AG08396 (cell line): ENCODE results near the gene SYNCRIP.
"Not testable (repeated sequence)": the region's sequence is repeated elsewhere in the genome, so short reads cannot be mapped to it uniquely, and the experiment has no call there.

Experiments used
- DNase-seq: peaks from one replicate; pipeline ENCODE4 v3.0.0; 2012; ENCODE audit warnings: low spot score, mixed read lengths

Gene SYNCRIP

DNA sequence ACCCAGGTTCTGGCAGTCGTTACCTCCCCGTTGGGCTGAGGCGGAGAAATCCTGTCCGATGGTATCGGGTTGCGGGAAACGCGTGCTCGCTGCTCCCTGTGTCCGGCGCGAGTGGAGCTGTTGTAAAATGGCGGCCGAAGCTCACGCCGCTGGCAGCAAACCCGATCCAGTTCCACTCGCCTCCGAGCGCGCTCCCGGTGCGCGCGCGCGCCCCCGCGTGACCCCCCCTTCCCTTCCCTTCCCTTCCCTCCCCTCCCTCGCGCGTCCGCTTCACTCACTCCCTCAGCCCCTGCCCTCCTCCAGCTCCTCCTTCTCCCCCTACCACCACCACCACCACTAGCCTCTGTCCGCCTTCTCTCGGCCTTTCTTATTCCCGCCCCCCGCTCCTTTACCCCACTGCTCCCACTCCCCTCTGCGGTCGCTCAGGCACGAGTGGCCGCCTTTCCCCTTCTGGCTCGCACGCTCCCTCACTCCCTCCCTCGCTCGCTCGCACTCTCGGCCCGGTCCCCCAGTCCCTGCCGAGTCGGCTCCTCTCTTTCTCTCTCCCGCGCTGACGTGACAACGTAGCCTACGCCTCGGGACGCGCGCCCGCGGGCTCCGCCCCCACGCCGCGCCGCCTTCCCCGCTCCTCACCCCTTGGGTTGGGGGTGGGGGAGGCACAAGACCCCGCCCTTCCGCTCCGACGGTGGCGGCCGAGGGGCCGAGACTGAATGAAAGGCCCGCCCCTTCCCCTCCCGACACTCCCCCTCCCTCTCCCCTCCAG is at the start of gene SYNCRIP:
SYNCRIP (minus strand) TSS at position 113 of the 763 bp plus-strand sequence. CDS start 1,447 bp downstream, outside the sequence.
- peak; percentile 94 for DNase-seq

GRCh38 chr6:85691478-85691877 is 48.8 kb upstream of the SYNCRIP start:
- no peak for DNase-seq

DNA sequence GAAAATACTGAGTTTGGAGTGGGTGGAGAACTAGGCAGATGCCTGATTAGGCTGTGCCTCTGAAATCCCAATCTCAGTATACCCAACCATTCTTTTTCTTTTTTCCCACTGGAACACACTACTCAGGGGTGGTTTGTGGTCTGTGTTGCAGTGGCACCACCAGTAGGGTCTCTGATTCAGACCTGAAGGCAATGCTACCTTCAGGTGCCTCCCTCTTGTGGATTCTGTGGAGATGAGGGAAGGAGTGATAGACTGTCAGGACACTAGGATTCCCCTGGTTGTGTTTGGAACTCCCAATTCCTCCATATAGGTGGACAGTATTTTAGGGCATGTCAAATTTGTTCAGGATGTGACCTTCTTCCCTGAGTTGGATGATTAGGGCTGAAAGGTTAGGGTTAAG is 47.4 kb upstream of the SYNCRIP start:
- no peak for DNase-seq

DNA sequence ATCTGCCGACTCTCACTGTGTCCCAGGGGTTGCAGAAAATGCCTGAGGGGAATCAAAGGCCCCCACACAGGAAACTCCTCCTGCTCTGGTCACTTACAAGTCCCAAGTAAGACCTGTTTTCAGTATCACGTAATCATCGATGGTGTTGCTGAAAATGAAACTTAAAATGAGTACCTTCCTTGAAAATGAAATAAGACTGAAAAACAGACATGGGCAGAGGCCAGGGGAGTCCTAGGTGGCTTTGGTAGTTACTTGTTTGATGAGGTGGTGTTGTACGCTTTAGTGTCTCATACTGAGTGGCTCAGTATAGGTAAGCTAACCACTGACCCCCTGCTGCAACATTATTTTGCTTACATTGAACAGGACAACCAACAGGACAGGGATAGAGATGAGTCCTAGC is 43.0 kb upstream of the SYNCRIP start:
- DNase-seq = no peak

DNA sequence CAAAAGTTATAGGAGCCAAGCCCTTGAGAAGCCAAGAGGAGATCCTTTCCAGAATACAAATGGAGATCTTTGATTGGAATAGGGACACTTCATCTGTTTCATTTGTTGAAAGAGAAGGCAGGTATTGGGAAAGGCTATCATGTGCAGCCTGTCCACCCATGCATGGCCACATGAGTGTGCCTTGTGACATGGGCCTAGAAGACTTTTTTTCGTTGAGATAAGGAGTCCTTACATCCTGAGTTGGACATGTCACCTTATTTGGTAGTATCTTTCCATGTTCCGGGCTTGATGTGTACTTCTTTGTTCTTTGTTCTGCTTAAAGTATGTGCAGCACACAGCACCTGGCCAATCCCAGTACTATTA is 42.1 kb upstream of the SYNCRIP start:
- DNase-seq = no peak

GRCh38 chr6:85684133-85684808 is 41.6 kb upstream of the SYNCRIP start:
- peak; percentile 10 for DNase-seq

- DNase-seq = not testable (repeated sequence)
Observed at GRCh38 chr6:85681899-85682298, 39.2 kb upstream of the SYNCRIP start.

- DNase-seq = no peak
Observed at GRCh38 chr6:85680388-85680787, 37.7 kb upstream of the SYNCRIP start.

- no peak for DNase-seq
Observed at GRCh38 chr6:85679445-85680123, 36.9 kb upstream of the SYNCRIP start.

- peak; percentile 98 for DNase-seq
Observed at GRCh38 chr6:85678602-85679444, 36.1 kb upstream of the SYNCRIP start.

- no peak for DNase-seq
Observed at GRCh38 chr6:85678026-85678601, 35.4 kb upstream of the SYNCRIP start.

- no peak for DNase-seq
Observed at GRCh38 chr6:85677234-85677956, 34.7 kb upstream of the SYNCRIP start.

- no peak for DNase-seq
Observed at GRCh38 chr6:85676086-85676729, 33.5 kb upstream of the SYNCRIP start.

- DNase-seq = no peak
Observed at GRCh38 chr6:85675030-85675819, 32.5 kb upstream of the SYNCRIP start.

DNA sequence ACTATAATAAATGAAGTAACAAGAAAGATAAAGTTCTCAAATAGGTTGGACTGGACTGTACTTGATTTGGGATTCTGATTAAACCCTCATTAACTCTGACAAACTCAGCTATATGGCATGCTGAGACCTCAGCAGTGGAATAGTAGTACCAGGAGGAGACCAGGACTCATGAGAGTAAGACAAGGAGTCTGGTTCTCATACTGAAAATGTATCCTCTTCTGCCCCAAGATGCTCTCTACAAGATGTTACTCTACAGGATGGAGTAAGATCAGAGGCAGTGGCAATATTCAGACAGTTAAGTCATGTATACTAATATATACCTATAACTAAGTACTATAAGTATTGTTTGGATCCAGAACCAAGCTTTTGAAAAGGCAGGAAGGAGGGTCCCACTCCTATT is 31.9 kb upstream of the SYNCRIP start:
- no peak for DNase-seq

DNA sequence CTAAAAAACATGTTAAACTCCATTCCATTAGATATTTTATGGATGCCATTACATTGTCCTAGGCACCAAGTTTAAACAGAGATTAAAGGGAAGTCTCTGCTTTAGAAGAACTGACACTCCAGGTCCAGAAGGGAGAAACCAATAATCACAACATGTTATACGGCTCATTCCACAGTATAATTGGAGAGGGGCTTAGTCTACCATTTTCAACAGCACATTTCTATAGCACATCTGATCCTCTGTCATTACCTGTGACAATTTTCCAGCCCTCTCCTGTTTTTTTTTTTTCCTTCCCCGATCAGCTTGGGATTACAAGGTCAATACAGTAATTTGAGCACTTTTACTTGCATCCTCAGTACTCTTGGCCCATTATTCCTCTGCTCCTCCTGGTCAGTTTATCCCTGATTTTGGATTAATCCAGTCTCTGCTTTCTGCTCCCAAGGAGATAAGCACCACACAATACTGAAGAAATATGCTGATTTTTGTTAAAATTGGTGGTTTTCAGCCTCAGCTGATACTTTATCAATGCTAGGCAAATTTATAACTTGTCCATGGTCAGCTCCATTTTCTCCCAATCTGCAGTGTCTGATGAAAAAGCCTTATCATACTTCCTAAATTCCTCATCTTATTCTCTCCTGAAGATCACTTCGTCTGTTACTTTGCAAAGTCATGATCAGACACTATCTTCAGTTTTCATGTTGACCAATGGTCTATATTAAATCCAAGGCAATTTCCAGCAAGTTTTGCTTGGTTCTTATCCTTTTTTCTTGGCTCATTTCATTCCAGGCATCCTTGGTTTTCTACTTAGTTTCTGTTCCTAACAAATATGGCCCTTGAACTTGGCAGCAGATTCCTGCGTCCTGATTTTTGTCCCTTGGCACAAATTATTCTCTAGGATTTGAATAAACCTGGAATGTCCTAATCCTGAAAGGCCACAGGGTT is 30.8 kb upstream of the SYNCRIP start:
- DNase-seq = no peak

- no peak for DNase-seq
Observed at GRCh38 chr6:85672623-85673022, 29.9 kb upstream of the SYNCRIP start.

DNA sequence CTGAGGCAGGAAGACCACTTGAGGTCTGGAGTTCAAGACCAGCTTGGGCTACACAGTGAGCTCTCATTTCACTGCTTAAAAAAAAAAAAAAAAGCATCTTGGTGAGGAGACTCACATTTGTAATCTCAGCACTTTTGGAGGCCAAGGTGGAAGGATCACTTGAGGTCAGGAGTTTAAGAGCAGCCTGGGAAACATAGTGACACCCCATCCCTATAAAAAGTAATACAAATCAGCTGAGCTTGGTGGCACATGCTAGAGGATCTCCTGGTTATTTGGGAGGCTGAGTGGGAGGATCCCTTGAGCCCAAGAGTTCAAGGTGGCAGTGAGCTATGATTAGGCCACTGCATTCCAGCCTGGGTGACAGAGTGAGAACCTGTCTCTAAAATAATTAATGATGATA is 29.4 kb upstream of the SYNCRIP start:
- no peak for DNase-seq

- DNase-seq = no peak
Observed at GRCh38 chr6:85670573-85670972, 27.9 kb upstream of the SYNCRIP start.
